Measurements from ENCODE around the gene SFT2D1.

- no peak for TF ChIP-seq CTCF (IDR thresholded peaks at IDR 0.05)
- no peak for TF ChIP-seq POLR2A (IDR thresholded peaks at IDR 0.05)
Measured at GRCh38 chr6:166296035-166296883, 46.1 kb downstream of the SFT2D1 start.
